Naive thymus-derived CD8-positive, alpha-beta T cell (primary cell): ENCODE data around the gene PTPRZ1. TPM values are rescaled to one million over a fixed set of nuclear protein-coding genes. Genes with fewer than 3 reads are reported as not detected.

Experiments
- ATAC-seq, 2 donors: fragments of 150-1000 bp; cut with Tn5 transposase in 1 of 2; sonication (Bioruptor Pico), chemical (Tn5 transposase) in 1 of 2; 1 replicate in 1 of 2; 2 replicates in 1 of 2; pipeline ENCODE4 v1.10.0; 2021; ENCODE audit warnings: mild to moderate bottlenecking in 2 of 2, moderate library complexity in 2 of 2
- POLR2A ChIA-PET: fragments of 350-600 bp; sonication (Branson Sonifier 250); formaldehyde crosslinking; loops from one replicate; lab custom pipeline; 2021; ENCODE audit warnings: antibody characterized with exemption; lab: Charles Lee
- DNase-seq, 10 donors: peaks; one replicate each; pipeline versions ENCODE4 v3.0.0 to v3.0.0-alpha.2; 2020 to 2022
- H3K27ac Mint-ChIP-seq, 10 donors: one replicate each; pipeline ENCODE4 v1.8.0; 2020 to 2022; ENCODE audit warnings: mild to moderate bottlenecking in 10 of 10, mixed read lengths in 10 of 10, moderate library complexity in 4 of 10, inconsistent platforms in 1 of 10
- H3K27me3 Mint-ChIP-seq, 5 donors: one replicate each; pipeline ENCODE4 v1.8.0; 2021 to 2022; ENCODE audit warnings: mixed read lengths in 5 of 5
- H3K36me3 Mint-ChIP-seq, 3 donors: one replicate each; pipeline ENCODE4 v1.8.0; 2020 to 2022; ENCODE audit warnings: mixed read lengths in 3 of 3, mild to moderate bottlenecking in 2 of 3, inconsistent platforms in 1 of 3
- H3K4me1 Mint-ChIP-seq, 4 donors: one replicate each; pipeline ENCODE4 v1.8.0; 2021 to 2022; ENCODE audit warnings: mixed read lengths in 4 of 4
- H3K4me3 Mint-ChIP-seq, 10 donors: one replicate each; pipeline ENCODE4 v1.8.0; 2020 to 2022; ENCODE audit warnings: mild to moderate bottlenecking in 10 of 10, mixed read lengths in 10 of 10, moderate library complexity in 6 of 10, inconsistent platforms in 1 of 10
- H3K9me3 Mint-ChIP-seq, 9 donors: one replicate each; pipeline ENCODE4 v1.8.0; 2020 to 2022; ENCODE audit warnings: mixed read lengths in 9 of 9, mild to moderate bottlenecking in 3 of 9, inconsistent platforms in 1 of 9, moderate library complexity in 1 of 9
- polyA plus RNA-seq, 3 donors: library from polyadenylated mRNA; unstranded; fragments of 300-500 nt; fragmentation: Illumina TruSeq; gene quantifications; one replicate each; pipeline ENCODE4 v1.2.3, GENCODE V29; 2021
- total RNA-seq, 8 experiments: library from RNA in 2 of 8; stranded (reverse) in 2 of 8; gene quantifications; one replicate each; pipeline ENCODE4 v1.2.3 and lab custom pipeline; 2021 to 2026

Gene PTPRZ1
- total and polyA plus RNA-seq, 5 experiments from 2014 or later: not detected

DNA sequence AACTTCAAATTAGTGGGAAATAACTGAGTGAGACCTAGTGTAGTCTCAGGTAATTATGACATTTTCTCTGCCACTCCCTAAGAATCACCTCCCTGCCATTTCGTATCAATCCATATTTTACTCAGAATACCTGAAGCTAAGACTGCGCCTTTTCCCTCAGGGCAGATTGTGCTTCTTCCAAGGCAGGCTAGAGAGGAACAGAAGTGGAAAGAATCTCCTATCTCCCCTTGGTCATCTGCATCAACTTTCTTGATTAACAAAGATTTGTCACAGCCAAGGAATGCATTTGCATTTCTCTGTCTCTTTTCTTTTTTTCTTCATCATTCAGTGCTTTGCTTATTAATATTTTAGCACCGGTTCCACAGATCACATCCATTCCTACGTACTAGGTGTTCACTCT, 119.1 kb downstream of the PTPRZ1 start:
- POLR2A ChIA-PET: interaction anchor here (0.6 kb wide), 1 partner anchor 8 kb away, joined by 3 read pairs; no protein-coding TSS in a partner anchor
- H3K27me3 Mint-ChIP-seq: no peaks in the 10 kb centered on the region
- H3K4me3 Mint-ChIP-seq: no peak overlapping the region
- DNase-seq (no peak), ATAC-seq (no peak)
- H3K9me3 Mint-ChIP-seq: no peaks in the 10 kb centered on the region
- H3K27ac Mint-ChIP-seq: no peak overlapping the region
- no peaks in the 10 kb centered on the region for H3K4me1 Mint-ChIP-seq
- no peaks in the 10 kb centered on the region for H3K36me3 Mint-ChIP-seq

- no peaks in the 10 kb centered on the region for H3K4me1 Mint-ChIP-seq
- H3K27ac Mint-ChIP-seq: no peak overlapping the region
- H3K9me3 Mint-ChIP-seq: no peaks in the 10 kb centered on the region
- POLR2A ChIA-PET: no interaction called here
- no peaks in the 10 kb centered on the region for H3K27me3 Mint-ChIP-seq
- H3K36me3 Mint-ChIP-seq: no peaks in the 10 kb centered on the region
- DNase-seq (peak in 3 of 10 donors; percentile 2 to 6 (median 4)), ATAC-seq (no peak)
- H3K4me3 Mint-ChIP-seq: no peak overlapping the region
Measured at GRCh38 chr7:121994625-121995410, 121.9 kb downstream of the PTPRZ1 start.

- Mint-ChIP-seq H3K4me1 (no peaks in the 10 kb centered on the region), H3K4me3 (no peak overlapping the region), H3K27me3 (peaks cover 0 to 4% (median 0%) of the 10 kb centered on the region in 5 donors), H3K36me3 (no peaks in the 10 kb centered on the region), H3K9me3 (peaks cover 0 to 13% (median 0%) of the 10 kb centered on the region in 9 donors), H3K27ac (no peak overlapping the region)
- POLR2A ChIA-PET: no interaction called here
- DNase-seq (no peak), ATAC-seq (no peak)
Measured at GRCh38 chr7:122006687-122007086, 133.7 kb downstream of the PTPRZ1 start.

DNA sequence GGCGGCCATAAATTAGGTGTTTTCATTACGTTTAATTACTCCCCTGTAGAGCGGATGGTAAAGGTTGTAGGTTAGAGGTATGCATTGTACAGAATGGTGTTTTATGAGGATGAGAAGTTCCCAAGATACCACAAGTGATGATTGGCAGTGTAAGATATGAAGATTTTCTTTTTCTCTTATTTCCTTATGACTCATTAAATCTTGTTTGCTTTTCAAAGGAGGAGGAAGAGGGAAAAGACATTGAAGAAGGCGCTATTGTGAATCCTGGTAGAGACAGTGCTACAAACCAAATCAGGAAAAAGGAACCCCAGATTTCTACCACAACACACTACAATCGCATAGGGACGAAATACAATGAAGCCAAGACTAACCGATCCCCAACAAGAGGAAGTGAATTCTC, 137.2 kb downstream of the PTPRZ1 start:
- Mint-ChIP-seq H3K27me3 (peaks cover 0 to 2% (median 0%) of the 10 kb centered on the region in 5 donors), H3K4me3 (no peak overlapping the region), H3K4me1 (no peaks in the 10 kb centered on the region), H3K9me3 (peaks cover 0 to 13% (median 3%) of the 10 kb centered on the region in 9 donors), H3K27ac (no peak overlapping the region), H3K36me3 (no peaks in the 10 kb centered on the region)
- DNase-seq (no peak), ATAC-seq (no peak)
- POLR2A ChIA-PET: no interaction called here

GRCh38 chr7:122013065-122013464, 140.1 kb downstream of the PTPRZ1 start:
- H3K4me1 Mint-ChIP-seq: no peaks in the 10 kb centered on the region
- H3K4me3 Mint-ChIP-seq: no peak overlapping the region
- POLR2A ChIA-PET: no interaction called here
- no peaks in the 10 kb centered on the region for H3K36me3 Mint-ChIP-seq
- H3K9me3 Mint-ChIP-seq: peaks cover 0 to 5% (median 2%) of the 10 kb centered on the region in 9 donors
- no peaks in the 10 kb centered on the region for H3K27me3 Mint-ChIP-seq
- DNase-seq (no peak), ATAC-seq (no peak)
- no peak overlapping the region for H3K27ac Mint-ChIP-seq

GRCh38 chr7:122013630-122014029, 140.7 kb downstream of the PTPRZ1 start:
- H3K27me3 Mint-ChIP-seq: no peaks in the 10 kb centered on the region
- peak overlapping the region in 1 of 10 donors; percentile 19 for H3K27ac Mint-ChIP-seq
- H3K36me3 Mint-ChIP-seq: no peaks in the 10 kb centered on the region
- H3K4me1 Mint-ChIP-seq: no peaks in the 10 kb centered on the region
- ATAC-seq (no peak), DNase-seq (no peak)
- POLR2A ChIA-PET: no interaction called here
- peaks cover 0 to 5% (median 0%) of the 10 kb centered on the region in 9 donors for H3K9me3 Mint-ChIP-seq
- H3K4me3 Mint-ChIP-seq: no peak overlapping the region

DNA sequence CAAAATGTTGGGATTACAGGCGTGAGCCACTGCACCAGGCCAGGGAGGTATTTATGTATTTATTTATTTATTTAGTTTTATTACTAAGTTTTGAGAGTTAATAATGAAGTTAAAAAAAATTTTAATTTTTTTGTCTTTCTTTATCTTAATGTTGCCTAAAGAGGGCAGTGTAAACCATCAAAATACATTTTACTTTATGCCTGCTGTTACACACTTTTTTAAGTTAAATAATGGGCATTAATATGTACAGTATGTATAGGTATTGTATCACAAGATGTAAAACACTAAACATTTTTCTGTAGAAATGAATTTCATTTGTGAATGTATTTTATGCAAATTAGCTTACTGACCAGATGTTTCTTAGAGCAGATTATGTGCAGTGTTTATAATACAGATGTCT, 141.7 kb downstream of the PTPRZ1 start:
- ATAC-seq: no peak
- peaks cover 0 to 5% (median 0%) of the 10 kb centered on the region in 9 donors for H3K9me3 Mint-ChIP-seq
- POLR2A ChIA-PET: no interaction called here
- no peaks in the 10 kb centered on the region for H3K27me3 Mint-ChIP-seq
- no peaks in the 10 kb centered on the region for H3K36me3 Mint-ChIP-seq
- H3K4me1 Mint-ChIP-seq: no peaks in the 10 kb centered on the region
- no peak overlapping the region for H3K4me3 Mint-ChIP-seq
- no peak overlapping the region for H3K27ac Mint-ChIP-seq
- DNase-seq: no peak

DNA sequence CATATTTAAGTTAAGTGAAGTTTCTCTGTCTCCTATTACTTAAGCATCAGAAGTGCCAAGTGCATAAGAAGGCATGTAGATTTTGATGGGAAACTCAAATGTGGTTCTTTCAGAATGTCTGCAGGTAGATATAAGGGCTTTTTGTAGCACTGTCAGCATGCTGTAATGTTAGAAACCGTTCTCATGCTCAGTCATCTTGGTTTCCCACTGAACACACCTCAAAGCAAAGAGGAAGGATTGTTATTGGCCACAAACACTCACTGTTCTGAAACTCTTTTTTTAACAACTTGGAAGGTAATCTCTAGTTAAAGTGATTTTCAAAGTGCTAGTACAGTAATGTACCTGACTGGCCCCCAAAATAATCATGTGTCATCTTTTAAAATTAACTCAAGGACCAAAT, 145.1 kb downstream of the PTPRZ1 start:
- no peaks in the 10 kb centered on the region for H3K27me3 Mint-ChIP-seq
- POLR2A ChIA-PET: no interaction called here
- no peak overlapping the region for H3K4me3 Mint-ChIP-seq
- no peak for DNase-seq
- no peaks in the 10 kb centered on the region for H3K4me1 Mint-ChIP-seq
- no peaks in the 10 kb centered on the region for H3K36me3 Mint-ChIP-seq
- ATAC-seq: no peak
- H3K27ac Mint-ChIP-seq: peak overlapping the region in 1 of 10 donors; percentile 0
- peaks cover 0 to 1% (median 0%) of the 10 kb centered on the region in 9 donors for H3K9me3 Mint-ChIP-seq

DNA sequence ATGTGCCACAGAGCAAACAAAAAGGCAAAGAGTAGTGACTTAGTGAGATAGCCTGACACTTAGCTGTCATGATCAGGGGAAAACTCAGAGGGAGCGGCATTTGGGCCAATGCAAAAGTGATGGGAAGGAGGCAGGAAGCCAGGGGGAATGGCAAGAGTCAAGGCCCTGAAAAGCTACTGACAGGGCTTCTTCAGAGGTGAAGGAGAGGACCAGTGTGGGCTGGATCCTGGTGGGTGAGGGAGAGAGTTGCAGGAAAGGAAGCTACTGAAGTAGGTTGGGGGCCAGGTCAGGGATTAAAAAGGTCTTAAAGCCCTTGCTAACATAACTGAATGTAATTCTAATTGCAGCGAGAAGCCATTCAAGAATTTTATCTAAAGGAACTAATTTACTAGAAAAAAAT, 154.1 kb downstream of the PTPRZ1 start:
- no peak for ATAC-seq
- POLR2A ChIA-PET: no interaction called here
- Mint-ChIP-seq H3K36me3 (no peaks in the 10 kb centered on the region), H3K4me3 (no peak overlapping the region), H3K9me3 (peaks cover 0 to 2% (median 0%) of the 10 kb centered on the region in 9 donors), H3K27ac (peak overlapping the region in 1 of 10 donors; percentile 1), H3K4me1 (no peaks in the 10 kb centered on the region), H3K27me3 (no peaks in the 10 kb centered on the region)
- DNase-seq: no peak

DNA sequence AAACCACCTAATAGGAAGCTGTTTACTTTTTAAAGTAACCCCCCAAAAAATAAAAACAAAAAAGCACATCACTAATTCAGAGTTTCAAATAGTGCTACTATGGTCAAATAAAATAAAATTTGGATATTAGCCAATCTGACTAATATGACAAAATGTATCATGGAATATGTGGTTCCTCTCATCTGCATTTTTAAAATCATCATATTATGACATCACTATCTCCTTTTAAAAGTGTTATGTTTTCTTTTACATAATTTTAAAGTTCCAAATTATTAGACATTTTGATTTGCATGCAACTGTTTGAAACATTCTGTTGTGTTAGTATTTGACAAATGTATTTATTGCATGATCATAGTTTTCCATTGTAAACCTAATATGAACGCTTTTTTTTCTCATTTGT, 160.7 kb downstream of the PTPRZ1 start:
- no peak overlapping the region for H3K27ac Mint-ChIP-seq
- no peaks in the 10 kb centered on the region for H3K4me1 Mint-ChIP-seq
- H3K27me3 Mint-ChIP-seq: peaks cover 0 to 1% (median 0%) of the 10 kb centered on the region in 5 donors
- POLR2A ChIA-PET: no interaction called here
- peaks cover 0 to 2% (median 0%) of the 10 kb centered on the region in 9 donors for H3K9me3 Mint-ChIP-seq
- ATAC-seq (no peak), DNase-seq (no peak)
- H3K4me3 Mint-ChIP-seq: no peak overlapping the region
- H3K36me3 Mint-ChIP-seq: no peaks in the 10 kb centered on the region

DNA sequence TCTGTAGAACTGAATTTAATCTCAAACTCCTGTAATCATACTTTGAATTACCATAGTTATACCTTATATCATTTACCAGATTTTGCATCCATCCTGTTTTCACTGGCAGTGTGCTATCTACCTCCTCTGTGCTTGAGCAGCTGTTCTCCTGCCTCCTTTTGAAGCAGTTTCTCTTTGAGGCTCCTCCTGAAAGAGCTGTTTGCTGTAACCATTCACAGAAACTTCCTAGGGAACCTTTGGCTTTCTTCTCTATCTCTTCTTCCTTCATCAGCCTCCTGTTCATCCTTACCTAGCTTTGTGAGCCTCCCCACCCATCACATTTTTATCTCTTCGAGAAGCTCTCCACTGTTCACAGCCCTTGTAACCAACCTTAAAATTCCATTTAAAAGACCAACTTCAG, 162.9 kb downstream of the PTPRZ1 start:
- ATAC-seq (no peak), DNase-seq (no peak)
- no peaks in the 10 kb centered on the region for H3K4me1 Mint-ChIP-seq
- H3K9me3 Mint-ChIP-seq: peaks cover 0 to 2% (median 0%) of the 10 kb centered on the region in 9 donors
- POLR2A ChIA-PET: no interaction called here
- H3K4me3 Mint-ChIP-seq: no peak overlapping the region
- peaks cover 0 to 1% (median 0%) of the 10 kb centered on the region in 5 donors for H3K27me3 Mint-ChIP-seq
- H3K36me3 Mint-ChIP-seq: no peaks in the 10 kb centered on the region
- no peak overlapping the region for H3K27ac Mint-ChIP-seq

GRCh38 chr7:122038134-122038533, 165.2 kb downstream of the PTPRZ1 start:
- POLR2A ChIA-PET: no interaction called here
- no peak overlapping the region for H3K4me3 Mint-ChIP-seq
- no peak overlapping the region for H3K27ac Mint-ChIP-seq
- ATAC-seq (no peak), DNase-seq (no peak)
- no peaks in the 10 kb centered on the region for H3K36me3 Mint-ChIP-seq
- H3K27me3 Mint-ChIP-seq: peaks cover 0 to 1% (median 0%) of the 10 kb centered on the region in 5 donors
- H3K4me1 Mint-ChIP-seq: no peaks in the 10 kb centered on the region
- H3K9me3 Mint-ChIP-seq: peaks cover 0 to 1% (median 0%) of the 10 kb centered on the region in 9 donors

DNA sequence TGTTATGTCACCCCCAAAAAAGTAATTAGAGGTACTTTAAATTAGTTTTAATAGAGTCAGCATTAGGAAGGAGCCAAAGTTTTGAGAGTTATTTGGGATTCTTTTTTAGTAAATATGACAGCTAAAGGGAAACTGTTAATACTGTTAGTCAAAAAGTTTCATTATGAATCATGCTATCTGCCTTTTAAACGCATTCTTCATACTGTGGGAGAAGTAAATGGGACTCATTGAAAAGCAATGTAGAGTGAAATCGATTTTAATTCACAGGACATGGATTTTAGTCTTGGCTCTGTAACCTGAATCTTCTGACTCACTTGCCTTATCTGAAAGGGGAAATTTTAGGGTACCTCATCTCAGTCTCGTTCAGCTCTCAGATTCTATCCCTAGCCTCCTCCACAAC, 165.9 kb downstream of the PTPRZ1 start:
- H3K27ac Mint-ChIP-seq: no peak overlapping the region
- no peaks in the 10 kb centered on the region for H3K4me1 Mint-ChIP-seq
- ATAC-seq (no peak), DNase-seq (no peak)
- H3K4me3 Mint-ChIP-seq: no peak overlapping the region
- no peaks in the 10 kb centered on the region for H3K36me3 Mint-ChIP-seq
- POLR2A ChIA-PET: no interaction called here
- peaks cover 0 to 1% (median 0%) of the 10 kb centered on the region in 9 donors for H3K9me3 Mint-ChIP-seq
- H3K27me3 Mint-ChIP-seq: peaks cover 0 to 1% (median 0%) of the 10 kb centered on the region in 5 donors
